ENCODE data around the gene PSG3.
"Not testable (repeated sequence)": the region's sequence is repeated elsewhere in the genome, so short reads cannot be mapped to it uniquely, and the experiment has no call there.

GRCh38 chr19:42761924-42762295 lies 21.6 kb upstream of the PSG3 start:
- TF ChIP-seq, protein P1, sequence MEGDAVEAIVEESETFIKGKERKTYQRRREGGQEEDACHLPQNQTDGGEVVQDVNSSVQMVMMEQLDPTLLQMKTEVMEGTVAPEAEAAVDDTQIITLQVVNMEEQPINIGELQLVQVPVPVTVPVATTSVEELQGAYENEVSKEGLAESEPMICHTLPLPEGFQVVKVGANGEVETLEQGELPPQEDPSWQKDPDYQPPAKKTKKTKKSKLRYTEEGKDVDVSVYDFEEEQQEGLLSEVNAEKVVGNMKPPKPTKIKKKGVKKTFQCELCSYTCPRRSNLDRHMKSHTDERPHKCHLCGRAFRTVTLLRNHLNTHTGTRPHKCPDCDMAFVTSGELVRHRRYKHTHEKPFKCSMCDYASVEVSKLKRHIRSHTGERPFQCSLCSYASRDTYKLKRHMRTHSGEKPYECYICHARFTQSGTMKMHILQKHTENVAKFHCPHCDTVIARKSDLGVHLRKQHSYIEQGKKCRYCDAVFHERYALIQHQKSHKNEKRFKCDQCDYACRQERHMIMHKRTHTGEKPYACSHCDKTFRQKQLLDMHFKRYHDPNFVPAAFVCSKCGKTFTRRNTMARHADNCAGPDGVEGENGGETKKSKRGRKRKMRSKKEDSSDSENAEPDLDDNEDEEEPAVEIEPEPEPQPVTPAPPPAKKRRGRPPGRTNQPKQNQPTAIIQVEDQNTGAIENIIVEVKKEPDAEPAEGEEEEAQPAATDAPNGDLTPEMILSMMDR (IDR thresholded peaks at IDR 0.05) = not testable (repeated sequence)
- TF ChIP-seq EZH2 (IDR thresholded peaks at IDR 0.05; ENCODE audit: borderline replicate concordance, insufficient read depth, low read depth, low read length, poor library complexity, severe bottlenecking) = not testable (repeated sequence)

Measured in B cell (primary cell).